CD4-positive, alpha-beta T cell treated with Interleukin-2 at 100 ng/mL for 4 hours (primary cell): ENCODE measurements around the gene PABPN1L.
"Not testable (repeated sequence)": the region's sequence is repeated elsewhere in the genome, so short reads cannot be mapped to it uniquely, and the experiment has no call there.

Experiments
- DNase-seq: peaks from one replicate; pipeline ENCODE4 v3.0.0-alpha.2; 2020; ENCODE audit warnings: low spot score

The PABPN1L gene

GRCh38 chr16:88827727-88828126 lies 38.7 kb downstream of the PABPN1L start:
- DNase-seq: no peak

- no peak for DNase-seq
These were observed 40.2 kb downstream of the PABPN1L start for GRCh38 chr16:88826070-88826840.

GRCh38 chr16:88825146-88825545 lies 41.3 kb downstream of the PABPN1L start:
- no peak for DNase-seq

- no peak for DNase-seq
These were observed 42.0 kb downstream of the PABPN1L start for GRCh38 chr16:88824256-88825077.

GRCh38 chr16:88823646-88824045 lies 42.8 kb downstream of the PABPN1L start:
- not testable (repeated sequence) for DNase-seq

GRCh38 chr16:88822281-88823040 lies 44.0 kb downstream of the PABPN1L start:
- no peak for DNase-seq

GRCh38 chr16:88821168-88821850 lies 45.2 kb downstream of the PABPN1L start:
- no peak for DNase-seq

- DNase-seq: no peak
These were observed 46.0 kb downstream of the PABPN1L start for GRCh38 chr16:88820385-88821025.

GRCh38 chr16:88819126-88819525 lies 47.3 kb downstream of the PABPN1L start:
- DNase-seq: no peak

- no peak for DNase-seq
These were observed 47.9 kb downstream of the PABPN1L start for GRCh38 chr16:88818575-88818874.

GRCh38 chr16:88817785-88818574 lies 48.5 kb downstream of the PABPN1L start:
- DNase-seq: no peak

- DNase-seq: no peak
These were observed 49.5 kb downstream of the PABPN1L start for GRCh38 chr16:88816736-88817535.

- DNase-seq: peak; percentile 45
These were observed 50.4 kb downstream of the PABPN1L start for GRCh38 chr16:88815901-88816589.

GRCh38 chr16:88815227-88815626 lies 51.2 kb downstream of the PABPN1L start:
- DNase-seq: no peak

- DNase-seq: no peak
These were observed 52.3 kb downstream of the PABPN1L start for GRCh38 chr16:88814144-88814502.
